Measurements from ENCODE around the gene NEGR1. TPM values are rescaled to one million over a fixed set of nuclear protein-coding genes. Genes with fewer than 3 reads are reported as not detected.

Gene NEGR1
- total and polyA plus RNA-seq, 4 donors = 0.86 to 7.3 (median 2.5) TPM

- Histone ChIP-seq H3K36me3 (ENCODE audit: control insufficient read depth in 4 of 4, insufficient read depth in 4 of 4, low read length in 4 of 4) (no peaks in the 10 kb centered on the region), H3K27me3 (ENCODE audit: control insufficient read depth in 3 of 3, insufficient read depth in 3 of 3, low read length in 2 of 3) (no peaks in the 10 kb centered on the region)
These were observed 413.0 kb downstream of the NEGR1 start for GRCh38 chr1:71869326-71869725.

GRCh38 chr1:71862756-71863155 is 419.6 kb downstream of the NEGR1 start:
- Histone ChIP-seq H3K9me3 (ENCODE audit: control insufficient read depth in 4 of 4, insufficient read depth in 3 of 4, low read length in 3 of 4) (peaks cover 0 to 2% (median 0%) of the 10 kb centered on the region in 4 donors), H3K36me3 (ENCODE audit: control insufficient read depth in 4 of 4, insufficient read depth in 4 of 4, low read length in 4 of 4) (no peaks in the 10 kb centered on the region), H3K9ac (ENCODE audit: insufficient read depth in 1 of 2, low read length in 2 of 2) (no peak overlapping the region), H3K27ac (ENCODE audit: low read depth in 1 of 2, low read length in 1 of 2) (no peak overlapping the region), H3K4me3 (no peak overlapping the region), H3K4me1 (ENCODE audit: control insufficient read depth in 5 of 5, insufficient read depth in 5 of 5, low read length in 5 of 5) (no peaks in the 10 kb centered on the region), H3K27me3 (ENCODE audit: control insufficient read depth in 3 of 3, insufficient read depth in 3 of 3, low read length in 2 of 3) (no peaks in the 10 kb centered on the region)
- DNase-seq (no peak), ATAC-seq (ENCODE audit: insufficient read depth, low FRiP score) (no peak)
- 80 to 82% methylated on average over 2 of the region's 2 CpGs for WGBS, 2 donors
- no peak for TF ChIP-seq CTCF (IDR thresholded peaks at IDR 0.05; ENCODE audit: control extremely low read depth, extremely low read depth)

More at GRCh38 chr1:71869326-71869725, 413.0 kb downstream of the NEGR1 start:
- Histone ChIP-seq H3K9me3 (ENCODE audit: control insufficient read depth in 4 of 4, insufficient read depth in 3 of 4, low read length in 3 of 4) (no peaks in the 10 kb centered on the region), H3K27ac (ENCODE audit: low read depth in 1 of 2, low read length in 1 of 2) (no peak overlapping the region), H3K9ac (ENCODE audit: insufficient read depth in 1 of 2, low read length in 2 of 2) (no peak overlapping the region), H3K4me3 (no peak overlapping the region), H3K4me1 (ENCODE audit: control insufficient read depth in 5 of 5, insufficient read depth in 5 of 5, low read length in 5 of 5) (no peaks in the 10 kb centered on the region)
- ATAC-seq (ENCODE audit: insufficient read depth, low FRiP score) (no peak), DNase-seq (no peak)
- TF ChIP-seq CTCF (IDR thresholded peaks at IDR 0.05; ENCODE audit: control extremely low read depth, extremely low read depth) = no peak

- Histone ChIP-seq H3K4me1 (ENCODE audit: control insufficient read depth in 5 of 5, insufficient read depth in 5 of 5, low read length in 5 of 5) (no peaks in the 10 kb centered on the region), H3K9ac (ENCODE audit: insufficient read depth in 1 of 2, low read length in 2 of 2) (no peak overlapping the region), H3K9me3 (ENCODE audit: control insufficient read depth in 4 of 4, insufficient read depth in 3 of 4, low read length in 3 of 4) (peaks cover 0 to 2% (median 0%) of the 10 kb centered on the region in 4 donors), H3K27ac (ENCODE audit: low read depth in 1 of 2, low read length in 1 of 2) (no peak overlapping the region), H3K4me3 (no peak overlapping the region), H3K27me3 (ENCODE audit: control insufficient read depth in 3 of 3, insufficient read depth in 3 of 3, low read length in 2 of 3) (no peaks in the 10 kb centered on the region), H3K36me3 (ENCODE audit: control insufficient read depth in 4 of 4, insufficient read depth in 4 of 4, low read length in 4 of 4) (no peaks in the 10 kb centered on the region)
- ATAC-seq (ENCODE audit: insufficient read depth, low FRiP score) = no peak
- DNase-seq = no peak
- TF ChIP-seq CTCF (IDR thresholded peaks at IDR 0.05; ENCODE audit: control extremely low read depth, extremely low read depth) = no peak
These were observed 421.3 kb downstream of the NEGR1 start for GRCh38 chr1:71861022-71861421.

GRCh38 chr1:71859806-71860205 is 422.5 kb downstream of the NEGR1 start:
- H3K4me1 ChIP-seq (ENCODE audit: control insufficient read depth in 5 of 5, insufficient read depth in 5 of 5, low read length in 5 of 5) = no peaks in the 10 kb centered on the region
- no peaks in the 10 kb centered on the region for H3K36me3 ChIP-seq (ENCODE audit: control insufficient read depth in 4 of 4, insufficient read depth in 4 of 4, low read length in 4 of 4)
- H3K9ac ChIP-seq (ENCODE audit: insufficient read depth in 1 of 2, low read length in 2 of 2) = no peak overlapping the region
- no peak for TF ChIP-seq CTCF (IDR thresholded peaks at IDR 0.05; ENCODE audit: control extremely low read depth, extremely low read depth)
- H3K27me3 ChIP-seq (ENCODE audit: control insufficient read depth in 3 of 3, insufficient read depth in 3 of 3, low read length in 2 of 3) = no peaks in the 10 kb centered on the region
- WGBS, 2 donors = 95 to 98% methylated on average over 2 of the region's 2 CpGs
- no peak overlapping the region for H3K27ac ChIP-seq (ENCODE audit: low read depth in 1 of 2, low read length in 1 of 2)
- peaks cover 0 to 2% (median 0%) of the 10 kb centered on the region in 4 donors for H3K9me3 ChIP-seq (ENCODE audit: control insufficient read depth in 4 of 4, insufficient read depth in 3 of 4, low read length in 3 of 4)
- no peak overlapping the region for H3K4me3 ChIP-seq
- ATAC-seq (ENCODE audit: insufficient read depth, low FRiP score) = no peak
- no peak for DNase-seq

Data from lung (tissue), 12 donors.